Thyroid gland (tissue), 4 donors: ENCODE data around the gene EGLN3.

ENCODE experiments used
- CTCF ChIP-seq, 6 experiments: fragments of 200-600 bp in 3 of 6; fragments of 450-650 bp in 3 of 6; sonication (generic) in 3 of 6; IDR thresholded peaks; one replicate each; pipeline ENCODE4 v1.5.1; 2016 to 2019; ENCODE audit warnings: antibody characterized with exemption in 6 of 6, mild to moderate bottlenecking in 2 of 6, inconsistent platforms in 1 of 6, moderate library complexity in 1 of 6
- POLR2A ChIP-seq, 2 donors: fragments of 450-650 bp; IDR thresholded peaks; one replicate each; pipeline ENCODE4 v1.6.1; 2017; ENCODE audit warnings: antibody characterized with exemption in 2 of 2, mild to moderate bottlenecking in 2 of 2, moderate library complexity in 1 of 2

- TF ChIP-seq POLR2A (IDR thresholded peaks at IDR 0.05) (no peak), CTCF (IDR thresholded peaks at IDR 0.05) (no peak)
These were observed 8.8 kb upstream of the EGLN3 start for GRCh38 chr14:33959692-33960151.
